Mucosa of descending colon (tissue), 3 donors: ENCODE data around the gene CAD. TPM values are rescaled to one million over a fixed set of nuclear protein-coding genes. Genes with fewer than 3 reads are reported as not detected.

Experiments
- ATAC-seq: fragments of 200-7000 bp; cut with Tn5 transposase; one replicate; pipeline ENCODE4 v1.9.1; 2020; ENCODE audit warnings: mild to moderate bottlenecking, moderate library complexity
- DNase-seq, 3 donors: peaks; one replicate each; pipeline ENCODE4 v3.0.0-alpha.2; 2020
- H3K36me3 ChIP-seq: fragments of 200-600 bp; one replicate; pipeline ENCODE4 v1.8.0; 2021; ENCODE audit warnings: low read depth, mild to moderate bottlenecking
- H3K4me1 ChIP-seq: fragments of 200-600 bp; one replicate; pipeline ENCODE4 v1.8.0; 2021; ENCODE audit warnings: low read depth, mild to moderate bottlenecking
- H3K4me3 ChIP-seq: fragments of 200-600 bp; one replicate; pipeline ENCODE4 v1.8.0; 2021; ENCODE audit warnings: mild to moderate bottlenecking
- H3K9me3 ChIP-seq: fragments of 200-600 bp; one replicate; pipeline ENCODE4 v1.8.0; 2021; ENCODE audit warnings: mild to moderate bottlenecking
- CTCF ChIP-seq: fragments of 200-600 bp; IDR thresholded peaks from one replicate; pipeline ENCODE4 v1.8.0; 2022; ENCODE audit warnings: antibody characterized with exemption, mild to moderate bottlenecking
- intact Hi-C, 2 donors: fragments of 100-400 bp; cut with DNase I in 1 of 2; cut with micrococcal nuclease in 1 of 2; formaldehyde crosslinking; loops; one replicate each; pipeline versions ENCODE4 v1.11.0 to v1.11.1; 2022; cut with DNase I, micrococcal nuclease
- total RNA-seq, 3 donors: library from RNA; stranded (reverse); fragmentation: NEBNext Ultra II Directional in 2 of 3; extraction: Animal tissue kit (Norgen Biotek cat#: 25700) in 2 of 3; gene quantifications; one replicate each; pipeline versions ENCODE4 v1.2.1 to v1.2.4, GENCODE V29; 2021 to 2023
- donor health status: DM: no; HTN: no; CAD: no; lungs with moderate emphysema.
- donor health status: DM: no; HTN: no; CAD: no.
- donor health status: DM: no; HTN: yes; CAD: no.

Gene CAD
- total RNA-seq, 3 donors from 2014 or later, result 22.7 to 29.8 (median 24.7) TPM

GRCh38 chr2:27281442-27281841 lies 64.3 kb downstream of the CAD start:
- ATAC-seq (no peak), DNase-seq (no peak)
- no peak overlapping the region for H3K4me3 ChIP-seq
- no peaks in the 10 kb centered on the region for H3K4me1 ChIP-seq
- no peaks in the 10 kb centered on the region for H3K9me3 ChIP-seq
- no peak for TF ChIP-seq CTCF
- intact Hi-C loops, result loop anchor here in 1 of 2 donors (10.0 kb wide), 1 partner anchor 187 kb away; no protein-coding TSS in a partner anchor
- no peaks in the 10 kb centered on the region for H3K36me3 ChIP-seq

DNA sequence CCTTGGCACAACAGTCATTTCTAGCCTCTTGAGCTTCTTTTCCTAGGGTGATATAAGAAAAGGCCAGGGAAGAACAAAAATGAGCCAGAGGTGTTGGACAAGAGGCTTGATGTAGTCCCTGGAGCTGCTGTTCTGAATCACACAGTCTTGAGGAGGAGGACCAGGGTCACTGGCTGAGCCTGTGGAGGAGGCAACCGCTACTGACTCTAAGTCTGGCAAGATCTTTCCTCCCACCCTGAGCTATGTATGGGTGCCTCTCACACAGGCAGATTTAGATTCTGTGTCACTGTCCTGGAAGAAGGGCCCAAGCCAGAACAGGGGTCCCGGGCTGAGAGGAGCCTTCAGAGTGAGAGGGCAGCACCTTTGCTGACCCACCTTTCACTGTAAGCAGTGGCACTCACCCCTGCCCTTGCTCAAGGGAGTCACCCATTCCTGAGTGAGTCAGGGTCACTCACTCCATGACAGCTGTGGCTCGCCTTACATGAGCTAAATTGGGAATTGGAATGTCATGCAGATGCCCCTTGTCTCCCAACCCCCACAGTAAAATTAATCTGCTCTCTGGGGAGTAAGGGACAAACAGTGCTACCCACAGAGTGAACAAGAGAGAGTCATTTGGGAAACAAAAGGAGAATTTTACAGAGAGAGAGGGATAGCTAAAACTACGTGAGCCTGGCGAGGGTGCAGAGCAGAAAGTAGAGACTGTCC lies 64.8 kb downstream of the CAD start, which contains the start of gene TRIM54:
TRIM54 (plus strand) TSS at position 575 of the 705 bp plus-strand sequence. CDS start 303 bp downstream, outside the sequence.
- no peak within 1 kb of the TSS for H3K4me3 ChIP-seq
- ATAC-seq (no peak), DNase-seq (no peak)
- intact Hi-C loops, result loop anchor here in 1 of 2 donors (10.0 kb wide), 1 partner anchor 187 kb away; no protein-coding TSS in a partner anchor
- no peaks in the 10 kb centered on the region for H3K4me1 ChIP-seq
- TF ChIP-seq CTCF, result no peak
- no peaks in the 10 kb centered on the region for H3K9me3 ChIP-seq
- no peaks in the 10 kb centered on the region for H3K36me3 ChIP-seq

- intact Hi-C loops, result loop anchor here in 1 of 2 donors (10.0 kb wide), 1 partner anchor 188 kb away; no protein-coding TSS in a partner anchor
- no peak for ATAC-seq
- H3K9me3 ChIP-seq, result no peaks in the 10 kb centered on the region
- H3K4me1 ChIP-seq, result no peaks in the 10 kb centered on the region
- DNase-seq, result no peak
- H3K36me3 ChIP-seq, result no peaks in the 10 kb centered on the region
- H3K4me3 ChIP-seq, result no peak overlapping the region
- no peak for TF ChIP-seq CTCF
These were observed 65.7 kb downstream of the CAD start for GRCh38 chr2:27282892-27283291.

DNA sequence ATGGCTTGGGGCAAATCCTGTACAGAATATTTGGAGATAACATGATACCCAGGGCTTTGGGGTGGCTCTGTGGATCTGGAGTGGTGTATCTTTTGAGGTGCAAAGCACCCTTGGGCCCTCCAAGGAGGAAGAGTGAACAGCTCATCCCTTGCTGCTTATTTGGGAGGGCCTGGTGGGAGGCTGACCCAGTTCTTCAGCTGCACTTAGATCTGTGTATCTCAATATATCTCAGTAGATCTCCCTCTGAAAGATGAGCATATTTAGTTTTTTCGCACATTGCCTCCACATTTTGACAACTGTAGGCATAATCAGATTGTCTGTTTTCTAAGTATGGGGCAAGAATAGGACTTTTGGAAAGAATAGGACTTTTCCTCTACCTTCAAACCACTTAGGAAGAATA lies 67.8 kb downstream of the CAD start:
- intact Hi-C loops, result loop anchor here in 1 of 2 donors (10.0 kb wide), 1 partner anchor 190 kb away; no protein-coding TSS in a partner anchor
- no peak for TF ChIP-seq CTCF
- DNase-seq (no peak), ATAC-seq (no peak)
- no peak overlapping the region for H3K4me3 ChIP-seq
- H3K4me1 ChIP-seq, result no peaks in the 10 kb centered on the region
- H3K9me3 ChIP-seq, result no peaks in the 10 kb centered on the region
- H3K36me3 ChIP-seq, result no peaks in the 10 kb centered on the region

GRCh38 chr2:27285481-27285880 lies 68.3 kb downstream of the CAD start:
- ATAC-seq (no peak), DNase-seq (no peak)
- no peaks in the 10 kb centered on the region for H3K4me1 ChIP-seq
- TF ChIP-seq CTCF, result no peak
- no peak overlapping the region for H3K4me3 ChIP-seq
- intact Hi-C loops, result loop anchor here in 1 of 2 donors (10.0 kb wide), 1 partner anchor 191 kb away; no protein-coding TSS in a partner anchor
- H3K9me3 ChIP-seq, result no peaks in the 10 kb centered on the region
- H3K36me3 ChIP-seq, result no peaks in the 10 kb centered on the region
